Right atrium auricular region (tissue), 2 donors: ENCODE measurements around the gene STRN3. TPM values are rescaled to one million over a fixed set of nuclear protein-coding genes. Genes with fewer than 3 reads are reported as not detected.

Experiments used
- DNase-seq: peaks from one replicate; pipeline ENCODE4 v3.0.0-alpha.2; 2019; ENCODE audit warnings: low spot score
- H3K27ac ChIP-seq, 2 donors: fragments of 200-600 bp; sonication (generic); 1 replicate in 1 of 2; 2 replicates in 1 of 2; pipeline ENCODE4 v1.5.1; 2016 to 2019
- H3K27me3 ChIP-seq, 2 donors: fragments of 200-600 bp; sonication (generic); one replicate each; pipeline versions ENCODE4 v1.5.1 to v1.6.0; 2017 to 2019
- H3K36me3 ChIP-seq: fragments of 200-600 bp; sonication (generic); one replicate; pipeline ENCODE4 v1.5.1; 2016
- H3K4me1 ChIP-seq, 2 donors: fragments of 200-600 bp; sonication (generic); one replicate each; pipeline versions ENCODE4 v1.5.1 to v1.6.0; 2017 to 2019
- H3K4me3 ChIP-seq, 2 donors: fragments of 200-600 bp; sonication (generic); 1 replicate in 1 of 2; 2 replicates in 1 of 2; pipeline ENCODE4 v1.5.1; 2017 to 2019; ENCODE audit warnings: mild to moderate bottlenecking in 1 of 2, moderate library complexity in 1 of 2
- H3K9me3 ChIP-seq, 2 donors: fragments of 200-600 bp; sonication (generic); one replicate each; pipeline ENCODE4 v1.5.1; 2019
- total RNA-seq, 2 donors: library from RNA; depleted of rRNA; stranded (reverse); fragments of >200 nt; gene quantifications; one replicate each; pipeline ENCODE4 v1.1.0, GENCODE V29; 2016
- TF ChIP-seq, protein P1 (sequence below), 2 donors: fragments of 200-600 bp; sonication (generic); IDR thresholded peaks; one replicate each; pipeline ENCODE4 v1.5.1; 2019; ENCODE audit warnings: antibody characterized with exemption in 2 of 2

The STRN3 gene
- total RNA-seq, 2 donors from 2014 or later, result 34.2 to 46.8 TPM

DNA sequence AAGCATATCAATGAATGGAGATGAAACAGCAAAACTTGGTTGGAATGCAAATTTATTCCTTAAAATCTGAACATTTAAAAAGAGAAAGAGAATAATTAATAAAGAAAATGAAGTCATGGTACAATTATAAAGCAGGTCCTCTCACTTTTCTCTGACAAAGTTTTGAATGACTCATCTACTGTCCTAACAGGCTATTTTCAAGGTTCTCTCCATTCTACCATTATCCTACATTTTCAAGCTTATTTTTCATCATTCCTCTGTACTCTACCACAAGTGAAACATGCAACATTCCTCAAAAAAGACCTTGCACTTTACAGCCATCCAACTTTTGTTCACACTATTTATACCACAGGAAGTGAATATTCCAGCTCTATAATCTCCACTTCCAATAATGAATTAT is 37.7 kb downstream of the STRN3 start:
- no peak for DNase-seq
- TF ChIP-seq, protein P1, sequence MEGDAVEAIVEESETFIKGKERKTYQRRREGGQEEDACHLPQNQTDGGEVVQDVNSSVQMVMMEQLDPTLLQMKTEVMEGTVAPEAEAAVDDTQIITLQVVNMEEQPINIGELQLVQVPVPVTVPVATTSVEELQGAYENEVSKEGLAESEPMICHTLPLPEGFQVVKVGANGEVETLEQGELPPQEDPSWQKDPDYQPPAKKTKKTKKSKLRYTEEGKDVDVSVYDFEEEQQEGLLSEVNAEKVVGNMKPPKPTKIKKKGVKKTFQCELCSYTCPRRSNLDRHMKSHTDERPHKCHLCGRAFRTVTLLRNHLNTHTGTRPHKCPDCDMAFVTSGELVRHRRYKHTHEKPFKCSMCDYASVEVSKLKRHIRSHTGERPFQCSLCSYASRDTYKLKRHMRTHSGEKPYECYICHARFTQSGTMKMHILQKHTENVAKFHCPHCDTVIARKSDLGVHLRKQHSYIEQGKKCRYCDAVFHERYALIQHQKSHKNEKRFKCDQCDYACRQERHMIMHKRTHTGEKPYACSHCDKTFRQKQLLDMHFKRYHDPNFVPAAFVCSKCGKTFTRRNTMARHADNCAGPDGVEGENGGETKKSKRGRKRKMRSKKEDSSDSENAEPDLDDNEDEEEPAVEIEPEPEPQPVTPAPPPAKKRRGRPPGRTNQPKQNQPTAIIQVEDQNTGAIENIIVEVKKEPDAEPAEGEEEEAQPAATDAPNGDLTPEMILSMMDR (IDR thresholded peaks at IDR 0.05), result no peak
- H3K27me3 ChIP-seq, result no peaks in the 10 kb centered on the region
- H3K4me1 ChIP-seq, result peaks cover 0 to 18% of the 10 kb centered on the region in 2 donors
- no peak overlapping the region for H3K4me3 ChIP-seq
- H3K9me3 ChIP-seq, result no peaks in the 10 kb centered on the region
- H3K36me3 ChIP-seq, result no peaks in the 10 kb centered on the region
- no peak overlapping the region for H3K27ac ChIP-seq

DNA sequence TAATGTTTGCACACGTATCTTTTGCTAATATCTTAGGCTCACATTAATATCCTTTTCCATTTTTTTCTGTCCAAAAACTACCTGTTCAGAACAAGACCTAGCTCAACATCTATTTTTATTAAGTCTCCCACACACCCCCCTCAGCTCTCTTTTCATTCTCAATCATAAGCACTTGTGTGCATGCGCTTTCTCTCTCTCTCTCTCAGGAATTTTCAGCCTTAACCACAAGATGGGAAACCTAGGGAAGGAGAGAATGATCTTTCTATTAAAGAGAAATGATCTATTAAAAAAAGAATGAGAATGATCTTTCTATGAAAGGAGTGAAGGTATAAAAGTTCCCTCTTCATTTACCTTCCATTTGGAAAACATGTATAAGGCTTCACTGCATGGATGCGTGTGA is 40.4 kb downstream of the STRN3 start:
- Histone ChIP-seq H3K27ac (no peak overlapping the region), H3K4me1 (peaks cover 0 to 14% of the 10 kb centered on the region in 2 donors), H3K27me3 (no peaks in the 10 kb centered on the region), H3K9me3 (no peaks in the 10 kb centered on the region), H3K36me3 (no peaks in the 10 kb centered on the region), H3K4me3 (no peak overlapping the region)
- TF ChIP-seq, protein P1 (IDR thresholded peaks at IDR 0.05), result no peak
- no peak for DNase-seq

GRCh38 chr14:30983858-30984257 is 42.3 kb downstream of the STRN3 start:
- Histone ChIP-seq H3K9me3 (no peaks in the 10 kb centered on the region), H3K4me1 (peaks cover 0 to 17% of the 10 kb centered on the region in 2 donors), H3K27ac (no peak overlapping the region), H3K36me3 (no peaks in the 10 kb centered on the region), H3K4me3 (no peak overlapping the region), H3K27me3 (no peaks in the 10 kb centered on the region)
- no peak for DNase-seq
- TF ChIP-seq, protein P1 (IDR thresholded peaks at IDR 0.05), result no peak

DNA sequence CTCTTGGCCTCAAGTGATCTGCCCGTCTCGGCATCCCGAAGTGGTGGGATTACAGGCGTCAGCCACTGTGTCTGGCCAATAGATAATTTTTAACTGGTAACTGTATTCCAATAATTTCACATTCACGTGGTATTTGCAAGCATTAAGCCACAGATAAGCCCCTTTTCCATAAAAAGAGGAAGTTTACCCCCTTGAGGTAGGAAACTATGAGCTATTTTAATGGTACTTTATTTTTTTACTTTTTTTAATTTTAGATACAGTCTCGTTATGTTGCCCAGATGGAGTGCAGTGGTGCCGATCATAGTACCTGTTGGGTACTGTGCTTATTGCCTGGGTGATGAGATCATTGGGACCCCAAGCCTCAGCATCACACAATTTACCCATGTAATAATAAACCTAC is 43.6 kb downstream of the STRN3 start:
- no peak for DNase-seq
- no peaks in the 10 kb centered on the region for H3K9me3 ChIP-seq
- H3K4me3 ChIP-seq, result no peak overlapping the region
- no peaks in the 10 kb centered on the region for H3K36me3 ChIP-seq
- H3K27me3 ChIP-seq, result no peaks in the 10 kb centered on the region
- no peak overlapping the region for H3K27ac ChIP-seq
- TF ChIP-seq, protein P1 (IDR thresholded peaks at IDR 0.05), result no peak
- H3K4me1 ChIP-seq, result peaks cover 0 to 17% of the 10 kb centered on the region in 2 donors

GRCh38 chr14:30980980-30981379 is 45.2 kb downstream of the STRN3 start:
- no peak overlapping the region for H3K27ac ChIP-seq

More at GRCh38 chr14:30980980-30981379, 45.2 kb downstream of the STRN3 start:
- Histone ChIP-seq H3K4me1 (peaks cover 0 to 17% of the 10 kb centered on the region in 2 donors), H3K9me3 (no peaks in the 10 kb centered on the region), H3K36me3 (no peaks in the 10 kb centered on the region), H3K27me3 (no peaks in the 10 kb centered on the region), H3K4me3 (no peak overlapping the region)
- TF ChIP-seq, protein P1 (IDR thresholded peaks at IDR 0.05), result no peak
- no peak for DNase-seq
